ENCODE data around the gene PRCD.
A peak's percentile ranks its signal among the peaks of the same experiment; 100 is the strongest.
"Not testable (repeated sequence)": the region's sequence is repeated elsewhere in the genome, so short reads cannot be mapped to it uniquely, and the experiment has no call there.

Gene PRCD

GRCh38 chr17:76527430-76528111 lies 12.3 kb upstream of the PRCD start:
- H3K27ac ChIP-seq, result peak overlapping the region; percentile 85
- no peak for TF ChIP-seq Cebpa-rat (IDR thresholded peaks at IDR 0.05)

GRCh38 chr17:76528156-76528527 lies 11.7 kb upstream of the PRCD start:
- Histone ChIP-seq H3K4me3 (peak overlapping the region; percentile 56), H3K9ac (peak overlapping the region; percentile 66), H4K20me1 (no peaks in the 10 kb centered on the region), H3K36me3 (no peaks in the 10 kb centered on the region), H3K4me2 (peak overlapping the region; percentile 95), H3K27ac (peak overlapping the region; percentile 85), H3K9me3 (no peaks in the 10 kb centered on the region), H3K27me3 (no peaks in the 10 kb centered on the region), H3K4me1 (peaks cover 87% of the 10 kb centered on the region)
- no peak for TF ChIP-seq Cebpa-rat (IDR thresholded peaks at IDR 0.05)

More at GRCh38 chr17:76527430-76528111, 12.3 kb upstream of the PRCD start:
- Histone ChIP-seq H4K20me1 (no peaks in the 10 kb centered on the region), H3K4me3 (peak overlapping the region; percentile 56), H3K9me3 (no peaks in the 10 kb centered on the region), H3K4me2 (peak overlapping the region; percentile 95), H3K9ac (no peak overlapping the region), H3K4me1 (peaks cover 93% of the 10 kb centered on the region), H3K36me3 (no peaks in the 10 kb centered on the region), H3K27me3 (no peaks in the 10 kb centered on the region)

GRCh38 chr17:76528528-76529223 lies 11.2 kb upstream of the PRCD start:
- H3K4me1 ChIP-seq, result peaks cover 82% of the 10 kb centered on the region
- peak overlapping the region; percentile 85 for H3K27ac ChIP-seq
- TF ChIP-seq Cebpa-rat (IDR thresholded peaks at IDR 0.05), result no peak
- H4K20me1 ChIP-seq, result no peaks in the 10 kb centered on the region
- peak overlapping the region; percentile 95 for H3K4me2 ChIP-seq
- H3K36me3 ChIP-seq, result no peaks in the 10 kb centered on the region
- H3K4me3 ChIP-seq, result peak overlapping the region; percentile 56
- H3K9ac ChIP-seq, result peak overlapping the region; percentile 66
- no peaks in the 10 kb centered on the region for H3K27me3 ChIP-seq
- no peaks in the 10 kb centered on the region for H3K9me3 ChIP-seq

- peak overlapping the region; percentile 63 for H3K9ac ChIP-seq
- TF ChIP-seq Cebpa-rat (IDR thresholded peaks at IDR 0.05), result no peak
- no peaks in the 10 kb centered on the region for H3K27me3 ChIP-seq
- H3K36me3 ChIP-seq, result no peaks in the 10 kb centered on the region
- peak overlapping the region; percentile 33; the same call in 1 of the 2 replicates for H3K4me3 ChIP-seq
- H4K20me1 ChIP-seq, result no peaks in the 10 kb centered on the region
- H3K9me3 ChIP-seq, result no peaks in the 10 kb centered on the region
- H3K27ac ChIP-seq, result peak overlapping the region; percentile 85
- H3K4me2 ChIP-seq, result peak overlapping the region; percentile 95
- H3K4me1 ChIP-seq, result peaks cover 77% of the 10 kb centered on the region
Observed at GRCh38 chr17:76529224-76530094, 10.4 kb upstream of the PRCD start.

GRCh38 chr17:76530095-76530723 lies 9.6 kb upstream of the PRCD start:
- Histone ChIP-seq H3K4me2 (peak overlapping the region; percentile 95), H3K27ac (peak overlapping the region; percentile 85), H3K4me1 (peaks cover 77% of the 10 kb centered on the region), H3K27me3 (no peaks in the 10 kb centered on the region), H3K4me3 (peak overlapping the region; percentile 33; the same call in 1 of the 2 replicates), H3K9me3 (no peaks in the 10 kb centered on the region), H3K9ac (peak overlapping the region; percentile 63), H3K36me3 (no peaks in the 10 kb centered on the region), H4K20me1 (no peaks in the 10 kb centered on the region)
- no peak for TF ChIP-seq Cebpa-rat (IDR thresholded peaks at IDR 0.05)

- Histone ChIP-seq H3K36me3 (no peaks in the 10 kb centered on the region), H3K9ac (peak overlapping the region; percentile 63; the same call in 1 of the 2 replicates), H3K27me3 (peaks cover 5% of the 10 kb centered on the region), H3K4me1 (peaks cover 77% of the 10 kb centered on the region), H3K4me3 (no peak overlapping the region), H4K20me1 (no peaks in the 10 kb centered on the region), H3K4me2 (peak overlapping the region; percentile 95), H3K9me3 (no peaks in the 10 kb centered on the region), H3K27ac (peak overlapping the region; percentile 85)
- no peak for TF ChIP-seq Cebpa-rat (IDR thresholded peaks at IDR 0.05)
Observed at GRCh38 chr17:76530811-76531485, 8.9 kb upstream of the PRCD start.

GRCh38 chr17:76531486-76532038 lies 8.3 kb upstream of the PRCD start:
- Histone ChIP-seq H3K27me3 (peaks cover 11% of the 10 kb centered on the region), H3K4me3 (no peak overlapping the region), H4K20me1 (no peaks in the 10 kb centered on the region), H3K4me1 (peaks cover 77% of the 10 kb centered on the region), H3K9ac (no peak overlapping the region), H3K36me3 (no peaks in the 10 kb centered on the region), H3K27ac (peak overlapping the region; percentile 85), H3K4me2 (peak overlapping the region; percentile 95), H3K9me3 (no peaks in the 10 kb centered on the region)
- TF ChIP-seq Cebpa-rat (IDR thresholded peaks at IDR 0.05), result no peak

- TF ChIP-seq Cebpa-rat (IDR thresholded peaks at IDR 0.05), result no peak
- Histone ChIP-seq H3K4me1 (peaks cover 77% of the 10 kb centered on the region), H3K36me3 (no peaks in the 10 kb centered on the region), H3K4me3 (no peak overlapping the region), H3K9me3 (no peaks in the 10 kb centered on the region), H3K27me3 (peaks cover 17% of the 10 kb centered on the region), H4K20me1 (no peaks in the 10 kb centered on the region), H3K9ac (no peak overlapping the region), H3K27ac (no peak overlapping the region), H3K4me2 (no peak overlapping the region)
Observed at GRCh38 chr17:76532072-76532651, 7.7 kb upstream of the PRCD start.

- Histone ChIP-seq H3K27me3 (peaks cover 33% of the 10 kb centered on the region), H3K4me1 (peaks cover 75% of the 10 kb centered on the region)
- H3K9me3 ChIP-seq, H4K20me1 ChIP-seq, H3K4me3 ChIP-seq, H3K9ac ChIP-seq, H3K4me2 ChIP-seq, H3K27ac ChIP-seq, H3K36me3 ChIP-seq: not testable (repeated sequence)
Observed at GRCh38 chr17:76533640-76534359, 6.0 kb upstream of the PRCD start.
